GM19328 (cell line): ENCODE data around the gene IL33.

Source experiments
- ATAC-seq: cut with Tn5 transposase; IDR thresholded peaks from one replicate; pipeline ENCODE4 v1.9.1; 2021; ENCODE audit warnings: mild to moderate bottlenecking, moderate library complexity; ENCODE audit not compliant: unreplicated experiment

IL33 gene

DNA sequence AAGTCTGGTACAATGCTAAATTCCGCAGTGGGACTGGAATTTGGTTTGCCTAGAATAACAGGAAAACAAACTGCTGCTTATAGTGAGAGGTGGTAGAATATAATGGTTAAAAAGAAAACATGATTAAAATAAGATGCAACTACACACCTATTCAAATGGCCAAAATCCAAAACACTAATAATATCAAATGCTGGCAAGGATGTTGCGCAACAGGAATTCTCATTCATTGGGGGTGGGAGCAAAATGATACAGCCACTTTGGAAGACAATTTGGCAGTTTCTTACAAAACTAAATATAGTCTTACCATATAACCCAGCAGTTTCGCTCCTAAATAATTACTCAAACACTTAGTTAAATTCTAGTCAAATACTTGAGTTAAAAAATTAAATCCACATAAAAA, 61.8 kb downstream of the IL33 start:
- no peak for ATAC-seq

DNA sequence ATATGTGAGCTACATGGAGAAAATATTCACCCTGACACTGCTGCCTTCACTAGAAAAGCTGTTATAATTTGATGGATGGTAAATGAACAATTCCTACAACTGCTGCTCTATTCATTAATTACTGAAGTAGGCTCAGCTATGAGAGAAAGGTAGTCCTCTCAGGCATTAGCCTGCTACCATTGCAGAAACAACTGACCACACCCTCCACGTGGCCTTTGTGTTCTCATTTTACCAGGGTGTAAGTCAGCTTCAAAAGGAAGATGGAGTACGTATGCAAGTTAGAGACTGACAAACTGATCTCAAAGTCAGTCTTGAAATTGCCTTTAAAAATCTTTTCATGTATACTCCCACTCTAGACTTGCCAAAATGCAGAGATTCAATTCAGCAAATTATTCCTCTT, 86.3 kb downstream of the IL33 start:
- ATAC-seq = no peak

DNA sequence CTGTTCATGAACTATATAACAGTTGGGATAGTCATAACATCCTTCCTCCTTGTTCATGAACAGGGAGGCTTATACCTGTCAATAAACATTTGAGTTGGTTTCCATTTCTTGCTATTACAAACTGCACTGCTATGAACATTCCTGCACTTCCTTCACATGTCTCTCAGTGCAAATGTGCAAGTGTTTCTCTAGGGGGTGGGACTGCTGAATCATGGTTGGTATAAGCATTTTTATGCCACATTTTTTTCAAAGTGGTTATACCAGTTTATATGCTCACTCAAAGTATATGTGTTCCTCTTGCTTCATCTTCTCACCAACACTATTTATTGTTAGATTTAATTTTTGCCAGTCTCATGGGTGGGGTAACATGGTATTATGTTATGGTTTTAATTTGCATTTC, 86.8 kb downstream of the IL33 start:
- no peak for ATAC-seq

DNA sequence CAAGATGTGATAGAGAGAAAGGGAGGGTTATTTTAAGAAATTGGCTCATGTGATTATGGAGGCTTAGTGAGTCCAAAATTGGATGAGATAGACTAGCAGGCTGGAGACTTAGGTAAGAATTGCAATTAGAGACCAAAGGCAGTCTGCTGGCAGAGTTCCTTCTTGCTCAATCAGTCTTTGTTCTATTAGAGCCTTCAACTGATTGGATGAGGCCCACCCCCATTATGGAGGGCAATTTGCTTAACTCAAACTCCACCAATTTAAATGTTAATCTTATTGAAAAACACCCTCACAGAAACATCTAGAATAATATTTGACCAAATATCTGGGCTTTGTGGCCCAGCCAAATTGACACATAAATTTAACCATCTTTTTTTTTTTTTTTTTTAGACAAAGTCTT, 88.6 kb downstream of the IL33 start:
- no peak for ATAC-seq

- no peak for ATAC-seq
Measured at GRCh38 chr9:6305954-6306563, 90.5 kb downstream of the IL33 start.
